PC-3 (cell line): ENCODE data around the gene SERPINA9.

ENCODE experiments used
- CTCF ChIP-seq: fragments of 300-600 bp; sonication (generic); conservative IDR thresholded peaks from 2 replicates; pipeline ENCODE4 v1.5.1; 2017; ENCODE audit warnings: antibody characterized with exemption, low read depth, mild to moderate bottlenecking, low read length
- EZH2phosphoT487 ChIP-seq: fragments of 300-600 bp; sonication (generic); IDR thresholded peaks from 2 replicates; pipeline ENCODE4 v1.6.1; 2018; ENCODE audit warnings: mild to moderate bottlenecking, antibody characterized with exemption, low read length, borderline replicate concordance

DNA sequence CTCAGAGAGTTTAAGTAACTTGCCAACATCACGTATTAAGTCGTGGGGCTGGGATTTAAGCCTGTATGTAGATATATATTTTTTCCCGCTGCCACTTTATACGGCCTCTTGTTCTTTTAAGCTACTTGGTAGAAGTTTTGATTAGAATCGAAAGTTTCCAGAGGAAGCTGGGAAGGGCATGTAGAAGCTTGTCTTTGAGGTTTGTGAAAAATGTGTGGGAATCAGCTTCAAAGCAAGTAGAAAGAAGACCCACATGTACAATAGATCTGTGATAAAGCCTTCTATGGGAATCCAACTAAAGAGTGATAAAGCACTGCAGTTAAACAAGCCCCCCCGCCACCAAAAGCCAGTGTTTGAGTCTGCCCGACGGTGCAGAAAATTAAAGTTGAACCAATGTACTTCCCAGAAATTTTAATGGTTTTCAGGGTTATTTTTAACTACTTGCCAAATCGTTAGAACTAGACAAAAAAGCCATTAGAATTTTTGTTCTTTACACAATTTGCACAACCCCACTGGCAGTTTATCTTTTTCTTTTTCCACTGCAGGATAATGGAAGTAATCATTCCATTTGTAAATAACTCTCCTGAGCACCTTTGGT lies 48.9 kb downstream of the SERPINA9 start:
- no peak for TF ChIP-seq CTCF
- no peak for TF ChIP-seq EZH2phosphoT487
